ENCODE data around the gene KRTAP10-10. TPM values are rescaled to one million over a fixed set of nuclear protein-coding genes. Genes with fewer than 3 reads are reported as not detected.

The KRTAP10-10 gene
- total and polyA plus RNA-seq, 3 donors from 2014 or later: not detected

Small RNAs within 50 kb of the gene (small RNA-seq; reads per million reads assigned to genes)
- 0 reads per million in 2 donors for gene KRTAP12-6P

Other genes with a start within 250 kb of the KRTAP10-10 start
- 10 to 100 TPM in 1 of 2 donors, 1 to 10 TPM in 1; 8.3 to 11.8 TPM for gene LRRC3, start 181.8 kb upstream of the KRTAP10-10 start, total RNA-seq
- gene LRRC3, start 181.8 kb upstream of the KRTAP10-10 start, polyA plus RNA-seq (ENCODE audit: insufficient read depth, low read depth, low replicate concordance): 4.9 TPM
- not detected for gene KRTAP10-1, start 97.2 kb upstream of the KRTAP10-10 start, total RNA-seq
- gene KRTAP10-1, start 97.2 kb upstream of the KRTAP10-10 start, polyA plus RNA-seq (ENCODE audit: insufficient read depth, low read depth, low replicate concordance): not detected
- gene KRTAP10-2, start 85.9 kb upstream of the KRTAP10-10 start, total RNA-seq: not detected
- gene KRTAP10-2, start 85.9 kb upstream of the KRTAP10-10 start, polyA plus RNA-seq (ENCODE audit: insufficient read depth, low read depth, low replicate concordance): not detected
- not detected for gene KRTAP10-3, start 78.6 kb upstream of the KRTAP10-10 start, total RNA-seq
- gene KRTAP10-3, start 78.6 kb upstream of the KRTAP10-10 start, polyA plus RNA-seq (ENCODE audit: insufficient read depth, low read depth, low replicate concordance): not detected
- under 1 TPM in 1 of 2 donors, not detected in 1; 0.24 TPM for gene KRTAP10-4, start 63.6 kb upstream of the KRTAP10-10 start, total RNA-seq
- not detected for gene KRTAP10-4, start 63.6 kb upstream of the KRTAP10-10 start, polyA plus RNA-seq (ENCODE audit: insufficient read depth, low read depth, low replicate concordance)
- not detected for gene KRTAP10-5, start 56.8 kb upstream of the KRTAP10-10 start, total RNA-seq
- gene KRTAP10-5, start 56.8 kb upstream of the KRTAP10-10 start, polyA plus RNA-seq (ENCODE audit: insufficient read depth, low read depth, low replicate concordance): not detected
- not detected for gene KRTAP10-6, start 44.9 kb upstream of the KRTAP10-10 start, total RNA-seq
- not detected for gene KRTAP10-6, start 44.9 kb upstream of the KRTAP10-10 start, polyA plus RNA-seq (ENCODE audit: insufficient read depth, low read depth, low replicate concordance)
- gene KRTAP10-7, start 36.8 kb upstream of the KRTAP10-10 start, total RNA-seq: under 1 TPM in 1 of 2 donors, not detected in 1; 0.31 TPM
- gene KRTAP10-7, start 36.8 kb upstream of the KRTAP10-10 start, polyA plus RNA-seq (ENCODE audit: insufficient read depth, low read depth, low replicate concordance): not detected
- not detected for gene KRTAP10-8, start 25.3 kb upstream of the KRTAP10-10 start, total RNA-seq
- not detected for gene KRTAP10-8, start 25.3 kb upstream of the KRTAP10-10 start, polyA plus RNA-seq (ENCODE audit: insufficient read depth, low read depth, low replicate concordance)
- not detected for gene KRTAP10-9, start 10.3 kb upstream of the KRTAP10-10 start, total RNA-seq
- gene KRTAP10-9, start 10.3 kb upstream of the KRTAP10-10 start, polyA plus RNA-seq (ENCODE audit: insufficient read depth, low read depth, low replicate concordance): not detected
- gene KRTAP10-11, start 9.1 kb downstream of the KRTAP10-10 start, total RNA-seq: under 1 TPM in 1 of 2 donors, not detected in 1; 0.37 TPM
- not detected for gene KRTAP10-11, start 9.1 kb downstream of the KRTAP10-10 start, polyA plus RNA-seq (ENCODE audit: insufficient read depth, low read depth, low replicate concordance)
- gene KRTAP12-4, start 17.3 kb downstream of the KRTAP10-10 start, total RNA-seq: not detected
- not detected for gene KRTAP12-4, start 17.3 kb downstream of the KRTAP10-10 start, polyA plus RNA-seq (ENCODE audit: insufficient read depth, low read depth, low replicate concordance)
- not detected for gene KRTAP12-3, start 20.6 kb downstream of the KRTAP10-10 start, total RNA-seq
- gene KRTAP12-3, start 20.6 kb downstream of the KRTAP10-10 start, polyA plus RNA-seq (ENCODE audit: insufficient read depth, low read depth, low replicate concordance): not detected
- under 1 TPM in 1 of 2 donors, not detected in 1; 0.79 TPM for gene KRTAP12-2, start 29.6 kb downstream of the KRTAP10-10 start, total RNA-seq
- gene KRTAP12-2, start 29.6 kb downstream of the KRTAP10-10 start, polyA plus RNA-seq (ENCODE audit: insufficient read depth, low read depth, low replicate concordance): not detected
- not detected for gene KRTAP12-1, start 44.8 kb downstream of the KRTAP10-10 start, total RNA-seq
- gene KRTAP12-1, start 44.8 kb downstream of the KRTAP10-10 start, polyA plus RNA-seq (ENCODE audit: insufficient read depth, low read depth, low replicate concordance): not detected
- gene KRTAP10-12, start 59.8 kb downstream of the KRTAP10-10 start, total RNA-seq: not detected
- not detected for gene KRTAP10-12, start 59.8 kb downstream of the KRTAP10-10 start, polyA plus RNA-seq (ENCODE audit: insufficient read depth, low read depth, low replicate concordance)
- gene TSPEAR, start 74.2 kb downstream of the KRTAP10-10 start, total RNA-seq: under 1 TPM; 0.55 to 0.62 TPM
- 0.53 TPM for gene TSPEAR, start 74.2 kb downstream of the KRTAP10-10 start, polyA plus RNA-seq (ENCODE audit: insufficient read depth, low read depth, low replicate concordance)
- 10 to 100 TPM; 73.6 to 82.8 TPM for gene UBE2G2, start 164.5 kb downstream of the KRTAP10-10 start, total RNA-seq
- gene UBE2G2, start 164.5 kb downstream of the KRTAP10-10 start, polyA plus RNA-seq (ENCODE audit: insufficient read depth, low read depth, low replicate concordance): 38.9 TPM
- gene SUMO3, start 180.7 kb downstream of the KRTAP10-10 start, total RNA-seq: 10 to 100 TPM; 69.9 to 87.9 TPM
- 93.0 TPM for gene SUMO3, start 180.7 kb downstream of the KRTAP10-10 start, polyA plus RNA-seq (ENCODE audit: insufficient read depth, low read depth, low replicate concordance)
- gene PTTG1IP, start 236.3 kb downstream of the KRTAP10-10 start, total RNA-seq: 100 to 1,000 TPM; 190 to 195 TPM
- gene PTTG1IP, start 236.3 kb downstream of the KRTAP10-10 start, polyA plus RNA-seq (ENCODE audit: insufficient read depth, low read depth, low replicate concordance): 171 TPM

Measured in testis (tissue), 3 donors.